ENCODE data around the gene SLC35F4.

SLC35F4 gene

GRCh38 chr14:57704763-57705162 is 161.1 kb downstream of the SLC35F4 start:
- no peak for TF ChIP-seq CTCF (IDR thresholded peaks at IDR 0.05; ENCODE audit: insufficient read depth, low read length, poor library complexity, severe bottlenecking)
- no peaks in the 10 kb centered on the region for H3K27me3 ChIP-seq (replicated peaks; ENCODE audit: control insufficient read depth, insufficient read depth, low read length)

GRCh38 chr14:57699947-57700346 is 165.9 kb downstream of the SLC35F4 start:
- no peaks in the 10 kb centered on the region for H3K36me3 ChIP-seq (ENCODE audit: control insufficient read depth, insufficient read depth, low read length)
- H3K4me3 ChIP-seq (replicated peaks; ENCODE audit: low read depth, low read length) = no peak overlapping the region
- no peaks in the 10 kb centered on the region for H3K27me3 ChIP-seq (replicated peaks; ENCODE audit: control insufficient read depth, insufficient read depth, low read length)
- no peak for TF ChIP-seq CTCF (IDR thresholded peaks at IDR 0.05; ENCODE audit: insufficient read depth, low read length, poor library complexity, severe bottlenecking)
- no peak for DNase-seq (ENCODE audit: extremely low read depth, insufficient read length)

More at GRCh38 chr14:57704763-57705162, 161.1 kb downstream of the SLC35F4 start:
- no peak for DNase-seq (ENCODE audit: extremely low read depth, insufficient read length)
- Histone ChIP-seq H3K4me3 (replicated peaks; ENCODE audit: low read depth, low read length) (no peak overlapping the region), H3K36me3 (ENCODE audit: control insufficient read depth, insufficient read depth, low read length) (no peaks in the 10 kb centered on the region)

GRCh38 chr14:57692671-57693070 is 173.2 kb downstream of the SLC35F4 start:
- H3K36me3 ChIP-seq (ENCODE audit: control insufficient read depth, insufficient read depth, low read length) = no peaks in the 10 kb centered on the region
- no peak overlapping the region for H3K4me3 ChIP-seq (replicated peaks; ENCODE audit: low read depth, low read length)
- no peak for DNase-seq (ENCODE audit: extremely low read depth, insufficient read length)
- no peaks in the 10 kb centered on the region for H3K27me3 ChIP-seq (replicated peaks; ENCODE audit: control insufficient read depth, insufficient read depth, low read length)
- peak; percentile 51 for TF ChIP-seq CTCF (IDR thresholded peaks at IDR 0.05; ENCODE audit: insufficient read depth, low read length, poor library complexity, severe bottlenecking)

- TF ChIP-seq CTCF (IDR thresholded peaks at IDR 0.05; ENCODE audit: insufficient read depth, low read length, poor library complexity, severe bottlenecking) = no peak
- no peaks in the 10 kb centered on the region for H3K36me3 ChIP-seq (ENCODE audit: control insufficient read depth, insufficient read depth, low read length)
- no peak for DNase-seq (ENCODE audit: extremely low read depth, insufficient read length)
- H3K4me3 ChIP-seq (replicated peaks; ENCODE audit: low read depth, low read length) = no peak overlapping the region
- H3K27me3 ChIP-seq (replicated peaks; ENCODE audit: control insufficient read depth, insufficient read depth, low read length) = no peaks in the 10 kb centered on the region
These were observed 178.5 kb downstream of the SLC35F4 start for GRCh38 chr14:57687416-57687815.

- DNase-seq (ENCODE audit: extremely low read depth, insufficient read length) = no peak
- no peak overlapping the region for H3K4me3 ChIP-seq (replicated peaks; ENCODE audit: low read depth, low read length)
- no peak for TF ChIP-seq CTCF (IDR thresholded peaks at IDR 0.05; ENCODE audit: insufficient read depth, low read length, poor library complexity, severe bottlenecking)
- no peaks in the 10 kb centered on the region for H3K27me3 ChIP-seq (replicated peaks; ENCODE audit: control insufficient read depth, insufficient read depth, low read length)
- no peaks in the 10 kb centered on the region for H3K36me3 ChIP-seq (ENCODE audit: control insufficient read depth, insufficient read depth, low read length)
These were observed 179.6 kb downstream of the SLC35F4 start for GRCh38 chr14:57686304-57686703.

- H3K4me3 ChIP-seq (replicated peaks; ENCODE audit: low read depth, low read length) = no peak overlapping the region
- H3K36me3 ChIP-seq (ENCODE audit: control insufficient read depth, insufficient read depth, low read length) = no peaks in the 10 kb centered on the region
- H3K27me3 ChIP-seq (replicated peaks; ENCODE audit: control insufficient read depth, insufficient read depth, low read length) = no peaks in the 10 kb centered on the region
- no peak for TF ChIP-seq CTCF (IDR thresholded peaks at IDR 0.05; ENCODE audit: insufficient read depth, low read length, poor library complexity, severe bottlenecking)
- DNase-seq (ENCODE audit: extremely low read depth, insufficient read length) = no peak
These were observed 194.9 kb downstream of the SLC35F4 start for GRCh38 chr14:57671021-57671420.
